Stimulated activated CD8-positive, alpha-beta memory T cell treated with anti-CD3 and anti-CD28 coated beads, Interleukin-15, amount 100 ng/mL, for 4 hours (primary cell): ENCODE measurements around the gene SERP2.

Experiments
- DNase-seq, 2 donors: peaks; one replicate each; pipeline ENCODE4 v3.0.0-alpha.2; 2020; ENCODE audit warnings: low read depth in 2 of 2

SERP2 gene

GRCh38 chr13:44388427-44389059 is 14.9 kb downstream of the SERP2 start:
- no peak for DNase-seq

GRCh38 chr13:44389060-44389666 is 15.5 kb downstream of the SERP2 start:
- no peak for DNase-seq

GRCh38 chr13:44389876-44390275 is 16.3 kb downstream of the SERP2 start:
- no peak for DNase-seq

GRCh38 chr13:44393391-44393790 is 19.8 kb downstream of the SERP2 start:
- DNase-seq: no peak

GRCh38 chr13:44394658-44395057 is 21.0 kb downstream of the SERP2 start:
- no peak for DNase-seq

GRCh38 chr13:44395976-44396694 is 22.5 kb downstream of the SERP2 start:
- no peak for DNase-seq

GRCh38 chr13:44396701-44397580 is 23.3 kb downstream of the SERP2 start:
- DNase-seq: no peak

- no peak for DNase-seq
Measured at GRCh38 chr13:44397766-44398223, 24.2 kb downstream of the SERP2 start.

GRCh38 chr13:44398606-44399005 is 25.0 kb downstream of the SERP2 start:
- DNase-seq: no peak

- DNase-seq: no peak
Measured at GRCh38 chr13:44399074-44399473, 25.4 kb downstream of the SERP2 start.

- no peak for DNase-seq
Measured at GRCh38 chr13:44400736-44401135, 27.1 kb downstream of the SERP2 start.

GRCh38 chr13:44401577-44401976 is 28.0 kb downstream of the SERP2 start:
- no peak for DNase-seq

GRCh38 chr13:44402899-44403445 is 29.3 kb downstream of the SERP2 start:
- DNase-seq: no peak

GRCh38 chr13:44403461-44404056 is 29.9 kb downstream of the SERP2 start:
- DNase-seq: no peak

GRCh38 chr13:44404261-44405132 is 30.9 kb downstream of the SERP2 start:
- DNase-seq: no peak

GRCh38 chr13:44406617-44407016 is 33.0 kb downstream of the SERP2 start:
- DNase-seq: no peak

- no peak for DNase-seq
Measured at GRCh38 chr13:44407379-44407778, 33.8 kb downstream of the SERP2 start.

GRCh38 chr13:44407891-44408290 is 34.3 kb downstream of the SERP2 start:
- no peak for DNase-seq

GRCh38 chr13:44409595-44409994 is 36.0 kb downstream of the SERP2 start:
- DNase-seq: no peak

- DNase-seq: no peak
Measured at GRCh38 chr13:44410328-44410859, 36.8 kb downstream of the SERP2 start.
